HG03159 (cell line): Measurements from ENCODE around the gene CLDN10.
"Not testable (repeated sequence)": the region's sequence is repeated elsewhere in the genome, so short reads cannot be mapped to it uniquely, and the experiment has no call there.

Experiments
- ATAC-seq: cut with Tn5 transposase; IDR thresholded peaks from one replicate; pipeline ENCODE4 v1.9.1; 2021; ENCODE audit warnings: mild to moderate bottlenecking, moderate library complexity; ENCODE audit not compliant: unreplicated experiment

CLDN10 gene

DNA sequence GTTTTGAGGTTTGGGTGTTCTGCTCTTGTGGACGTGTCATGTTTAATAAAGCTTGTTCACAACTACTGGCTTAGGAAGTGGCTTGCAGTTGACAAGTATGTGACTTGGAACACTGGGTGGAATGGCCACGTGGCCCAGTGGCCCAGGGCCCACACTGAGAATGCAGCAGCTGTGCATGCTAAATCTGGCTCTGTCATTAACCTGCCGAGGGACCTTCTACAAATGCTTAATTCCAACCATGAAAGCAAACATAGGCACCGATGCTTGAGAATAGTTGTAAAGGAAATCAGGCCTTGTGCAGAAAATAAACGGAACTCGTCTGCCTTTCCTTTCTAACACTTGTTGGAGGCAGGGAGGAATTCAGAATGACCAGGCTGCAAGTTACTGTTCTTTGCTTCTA, 11.6 kb upstream of the CLDN10 start:
- ATAC-seq = no peak

DNA sequence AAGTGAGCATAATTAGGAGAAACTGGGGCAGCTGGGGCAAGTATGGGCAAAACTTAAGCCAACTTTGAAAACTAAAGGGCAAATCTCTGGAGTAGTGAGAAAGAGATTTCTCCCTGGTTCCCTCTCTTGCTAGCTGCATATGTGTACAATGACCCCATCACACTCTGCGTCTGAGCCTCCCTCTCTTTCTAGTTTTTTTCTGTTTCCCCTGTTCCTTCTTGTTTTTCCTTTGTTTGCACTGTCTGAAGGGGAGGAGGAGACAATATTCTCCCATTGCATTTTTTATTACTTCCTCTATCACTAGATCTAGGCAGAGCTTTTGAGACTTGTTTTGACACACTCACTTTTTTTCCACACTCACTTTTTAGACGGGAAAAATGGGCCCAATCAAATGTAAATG, 11.2 kb upstream of the CLDN10 start:
- ATAC-seq = no peak

DNA sequence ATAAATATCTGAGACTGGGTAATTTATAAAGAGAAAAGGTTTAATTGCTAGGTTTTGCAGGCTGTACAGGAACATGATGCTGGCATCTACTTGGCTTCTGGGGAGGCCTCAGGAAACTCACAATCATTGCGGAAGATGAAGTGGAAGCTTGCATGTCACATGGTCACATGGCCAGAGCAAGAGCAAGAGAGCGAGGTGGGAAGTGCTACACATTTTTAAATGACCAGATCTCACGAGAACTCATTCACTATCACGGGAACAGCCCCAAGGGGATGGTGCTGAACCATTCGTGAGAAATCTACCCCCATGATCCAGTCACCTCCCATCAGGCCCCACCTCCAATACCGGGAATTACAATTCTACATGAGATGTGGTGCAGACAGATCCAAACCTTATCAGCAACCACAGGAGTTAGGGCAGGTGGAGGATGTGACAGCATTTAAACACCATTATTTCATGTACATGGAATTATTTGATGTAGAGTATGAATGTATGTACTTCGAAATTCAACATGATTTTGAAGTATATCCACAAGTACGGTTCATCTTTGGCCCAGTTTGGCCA, 10.5 kb upstream of the CLDN10 start:
- no peak for ATAC-seq

DNA sequence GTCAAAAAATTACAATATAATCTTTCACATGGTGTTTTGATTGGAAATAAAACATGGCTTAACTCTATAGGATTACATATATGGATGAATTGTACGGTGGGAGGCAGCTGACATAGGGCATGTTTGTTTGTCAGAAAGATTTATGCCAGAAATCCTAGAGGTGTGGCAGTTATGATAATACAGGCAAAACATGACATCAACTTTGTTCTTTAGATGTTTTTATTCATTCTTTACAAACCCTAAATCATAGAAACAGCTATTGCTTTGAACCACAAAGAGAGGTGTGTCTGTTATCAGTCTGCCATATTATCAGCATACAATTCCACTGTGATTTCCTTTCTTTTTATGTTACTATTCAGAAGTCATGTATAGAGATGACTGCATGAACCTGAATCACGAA, 8.2 kb upstream of the CLDN10 start:
- ATAC-seq = no peak

DNA sequence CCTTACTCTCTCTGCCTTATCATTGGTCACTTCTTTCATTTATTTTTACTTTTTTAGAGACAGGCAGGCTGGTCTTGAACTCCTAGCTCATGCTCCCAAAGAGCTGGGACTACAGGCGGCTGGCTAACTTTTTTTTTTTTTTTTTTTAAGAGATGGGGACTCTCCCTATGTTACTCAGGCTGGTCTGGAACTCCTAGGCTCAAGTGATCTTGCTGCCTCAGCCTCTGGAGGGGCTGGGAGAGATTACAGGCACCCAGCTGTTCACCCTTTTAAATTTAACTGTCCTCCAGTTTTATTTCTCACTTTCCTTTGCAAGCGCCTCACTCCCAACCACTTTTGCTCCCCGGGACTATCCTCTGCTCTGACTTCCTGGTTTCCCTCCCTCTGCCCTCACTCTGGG, 5.6 kb upstream of the CLDN10 start:
- ATAC-seq = no peak

DNA sequence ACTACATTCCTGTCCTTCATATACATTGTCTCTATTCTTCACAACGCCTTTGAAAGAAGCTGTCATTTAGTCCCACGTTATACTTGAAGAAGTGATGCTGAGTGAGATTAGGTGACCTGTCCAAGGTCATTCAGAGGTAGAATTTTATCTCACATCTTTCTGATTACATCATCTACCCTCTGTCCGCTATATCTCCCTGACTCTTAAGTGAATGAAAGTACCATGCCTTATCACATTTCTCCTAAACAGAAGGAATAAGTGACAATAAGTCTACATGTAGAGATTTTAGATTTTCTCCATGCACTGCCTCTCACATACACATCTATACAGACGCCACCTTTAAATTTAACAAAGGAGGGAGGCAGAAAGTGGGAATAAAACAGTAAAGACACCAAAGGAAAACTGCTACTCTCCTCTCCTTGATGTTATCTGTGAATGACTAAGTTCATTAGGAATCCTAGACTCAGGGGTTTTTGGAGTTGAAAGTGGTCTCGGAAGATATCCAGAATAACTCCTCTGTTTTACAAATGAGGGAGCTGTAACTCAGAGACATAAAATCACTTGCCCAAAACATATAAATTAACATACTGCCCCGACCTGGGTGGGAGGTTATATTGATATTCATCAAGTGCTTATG, 4.9 kb upstream of the CLDN10 start:
- no peak for ATAC-seq

DNA sequence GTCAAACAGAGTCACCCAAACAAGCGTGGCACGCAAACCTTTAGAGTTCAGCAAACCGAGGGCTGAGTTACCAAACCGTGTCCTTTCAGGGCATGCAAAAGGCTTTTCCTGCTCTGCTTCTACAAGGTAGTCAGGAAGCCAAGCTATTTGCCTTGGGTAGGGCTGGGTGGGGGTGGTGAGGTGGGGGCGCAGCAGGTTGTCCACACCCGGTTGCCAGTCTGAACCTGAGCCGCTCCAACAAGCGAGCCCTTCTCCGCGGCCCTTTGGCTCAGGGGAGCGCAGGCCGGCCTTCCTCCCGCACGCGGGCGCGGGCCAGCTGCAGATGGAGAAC, 347 bp upstream of the CLDN10 start:
- ATAC-seq = no peak

DNA sequence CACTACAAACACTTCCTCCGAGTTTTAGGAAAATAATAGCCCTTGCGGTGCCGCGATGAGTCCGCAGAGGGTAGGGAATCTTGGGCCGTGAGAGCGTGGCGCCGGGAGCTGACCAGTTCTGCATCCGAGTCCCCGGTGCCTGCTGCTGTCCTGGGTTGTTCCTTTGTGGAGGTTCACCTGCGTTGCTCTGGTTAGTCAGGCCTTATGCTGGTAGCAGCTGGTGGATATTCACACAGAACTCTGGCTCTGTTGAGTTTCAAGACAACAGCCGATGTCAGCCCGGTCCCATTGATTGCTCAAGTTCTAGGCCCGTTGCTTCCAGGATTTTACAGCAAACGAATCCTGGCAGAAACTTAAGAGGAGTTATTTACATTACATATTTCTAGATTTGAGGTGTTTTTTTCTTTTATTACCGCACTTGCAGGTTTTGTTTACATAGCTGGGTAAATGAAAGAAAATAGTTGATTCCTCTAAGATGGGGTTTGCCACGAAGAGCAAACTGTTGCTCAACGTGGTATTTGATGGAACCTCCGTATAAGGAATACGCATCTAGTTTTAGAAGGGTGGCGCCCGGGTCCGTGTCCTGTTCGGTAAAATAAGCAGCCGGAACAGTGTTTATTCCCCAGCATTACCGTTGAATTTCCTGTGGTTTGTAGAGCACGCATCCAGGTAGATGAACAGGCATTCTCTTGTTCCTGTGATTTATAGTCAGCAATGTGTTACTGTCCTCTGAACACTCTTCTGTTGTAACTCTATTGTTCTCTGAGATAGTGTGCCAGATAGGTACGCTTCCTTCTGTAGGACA, 1.3 kb downstream of the CLDN10 start:
- no peak for ATAC-seq

DNA sequence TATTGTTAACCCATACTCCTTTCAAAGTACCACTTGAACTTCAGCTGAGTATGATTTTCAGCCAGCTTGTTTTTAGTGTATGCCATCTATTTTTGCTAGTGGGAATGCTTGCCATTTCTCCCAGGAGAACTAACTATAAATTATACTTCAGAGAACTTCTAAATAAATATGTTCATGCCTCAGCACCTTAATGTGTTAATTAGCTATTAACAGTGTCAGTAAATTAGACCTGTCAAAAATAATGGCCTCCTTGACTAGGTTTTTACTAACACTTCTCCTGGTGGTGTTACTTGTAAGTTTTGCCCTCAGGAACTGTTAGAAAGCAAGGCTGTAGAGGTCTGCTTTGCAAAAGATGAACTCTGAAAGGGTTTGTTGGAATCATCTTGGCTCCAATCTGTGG, 4.5 kb downstream of the CLDN10 start:
- ATAC-seq = no peak

DNA sequence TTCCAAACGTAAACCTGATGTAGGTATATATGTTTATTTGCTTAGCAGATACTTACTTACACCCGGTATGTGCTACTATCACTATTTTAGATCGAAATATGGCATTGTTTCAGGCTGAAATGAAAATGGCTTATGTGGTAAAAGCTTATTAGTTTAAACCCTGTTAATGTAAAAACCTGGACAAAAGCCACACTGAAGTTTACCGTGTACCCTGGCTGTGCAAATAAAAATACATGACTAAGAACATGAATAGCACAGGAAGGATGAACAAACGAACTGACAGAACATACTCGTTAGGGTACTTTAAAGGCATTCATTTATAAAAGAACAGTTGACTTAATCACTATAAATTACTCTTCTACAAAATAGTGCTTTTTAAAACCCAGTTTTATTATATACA, 6.6 kb downstream of the CLDN10 start:
- ATAC-seq = no peak

DNA sequence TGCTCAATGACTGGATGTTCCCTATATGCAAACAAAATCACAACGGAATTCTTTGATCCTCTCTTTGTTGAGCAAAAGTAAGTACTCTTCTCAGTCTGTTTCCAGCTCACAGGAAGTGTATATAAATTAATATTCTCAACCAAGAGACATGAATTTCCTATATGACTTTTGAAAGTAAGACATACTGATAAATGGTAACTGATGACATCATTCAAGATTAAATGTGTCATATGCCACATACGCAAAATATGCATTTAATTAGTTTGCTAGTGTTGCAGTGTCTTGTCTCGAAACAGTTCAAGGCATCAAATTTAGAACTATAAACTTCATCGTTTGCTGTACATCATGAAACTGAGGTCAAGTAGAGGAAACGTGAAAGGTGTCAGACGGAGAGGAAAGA, 7.9 kb downstream of the CLDN10 start:
- ATAC-seq = no peak

DNA sequence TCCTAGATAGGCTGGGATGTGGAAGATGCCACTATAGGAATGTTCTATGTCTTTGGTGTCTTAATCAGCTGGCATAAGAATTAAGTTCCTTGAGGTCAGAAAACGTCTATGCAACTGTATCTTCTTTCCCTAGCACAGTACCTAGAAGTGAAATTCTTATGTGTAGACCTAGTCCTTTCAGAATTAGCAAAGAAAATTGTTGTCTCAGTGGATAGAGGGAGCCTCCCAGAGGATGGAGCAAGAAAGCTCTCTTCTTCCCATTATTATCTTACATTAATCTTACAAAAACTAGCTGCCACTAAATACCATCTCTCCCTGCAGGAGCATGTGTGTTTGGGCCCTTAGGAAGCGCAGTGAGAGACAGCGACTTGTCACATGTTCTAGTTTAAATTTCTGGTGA, 11.6 kb downstream of the CLDN10 start:
- ATAC-seq = no peak

DNA sequence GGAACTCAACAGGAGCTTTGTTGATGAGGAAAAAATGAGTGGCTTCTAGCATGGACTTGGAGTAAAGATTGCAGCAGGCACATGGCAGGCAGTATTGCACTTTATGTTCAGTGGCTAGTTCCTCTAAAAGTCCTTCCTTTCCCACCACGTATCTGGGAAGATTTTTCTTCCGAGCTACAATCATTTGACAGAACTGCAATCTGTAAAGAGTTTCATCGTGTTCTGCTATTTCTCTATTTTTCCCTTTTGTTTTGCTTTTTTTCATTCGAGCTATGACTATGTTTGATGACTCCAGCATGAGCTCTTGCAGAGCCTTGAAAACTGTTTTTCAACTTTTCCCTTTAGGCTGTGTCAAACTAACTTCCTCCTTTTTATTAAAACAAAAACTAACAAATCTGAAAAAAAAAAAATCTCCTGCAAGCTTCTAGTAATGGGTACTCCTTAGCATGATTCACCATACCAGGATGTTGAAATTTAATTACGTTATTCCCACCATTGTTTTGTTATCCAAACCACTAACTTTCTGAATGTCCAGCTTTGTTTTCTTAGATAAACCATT, 12.3 kb downstream of the CLDN10 start:
- ATAC-seq = no peak

DNA sequence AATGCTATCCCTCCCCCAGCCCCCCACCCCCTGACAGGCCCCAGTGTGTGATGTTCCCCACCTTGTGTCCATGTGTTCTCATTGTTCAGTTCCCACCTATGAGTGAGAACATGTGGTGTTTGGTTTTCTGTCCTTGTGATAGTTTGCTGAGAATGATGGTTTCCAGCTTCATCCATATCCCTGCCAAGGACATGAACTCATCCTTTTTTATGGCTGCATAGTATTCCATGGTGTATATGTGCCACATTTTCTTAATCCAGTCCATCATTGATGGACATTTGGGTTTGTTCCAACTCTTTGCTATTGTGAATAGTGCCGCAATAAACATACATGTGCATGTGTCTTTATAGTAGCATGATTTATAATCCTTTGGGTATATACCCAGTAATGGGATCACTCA, 13.2 kb downstream of the CLDN10 start:
- not testable (repeated sequence) for ATAC-seq

DNA sequence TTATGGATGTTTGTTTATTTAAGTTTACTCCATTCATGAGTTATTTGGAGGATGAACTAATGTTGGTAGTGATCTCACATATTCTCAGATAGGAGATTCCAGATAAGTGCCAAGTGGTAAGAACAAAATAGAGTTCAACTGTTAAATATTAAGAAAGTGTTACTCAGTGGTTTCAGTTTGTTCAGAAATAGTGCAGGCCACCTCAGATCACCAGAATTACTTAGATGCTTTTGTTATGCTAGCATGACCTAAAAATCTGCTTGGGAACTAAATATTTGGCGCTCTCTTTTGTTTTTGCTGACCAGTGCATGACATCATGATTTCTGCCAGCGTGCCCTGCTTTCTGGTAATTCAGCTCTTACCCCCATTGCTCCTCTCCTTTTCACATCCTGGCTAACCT, 15.6 kb downstream of the CLDN10 start:
- ATAC-seq = no peak

DNA sequence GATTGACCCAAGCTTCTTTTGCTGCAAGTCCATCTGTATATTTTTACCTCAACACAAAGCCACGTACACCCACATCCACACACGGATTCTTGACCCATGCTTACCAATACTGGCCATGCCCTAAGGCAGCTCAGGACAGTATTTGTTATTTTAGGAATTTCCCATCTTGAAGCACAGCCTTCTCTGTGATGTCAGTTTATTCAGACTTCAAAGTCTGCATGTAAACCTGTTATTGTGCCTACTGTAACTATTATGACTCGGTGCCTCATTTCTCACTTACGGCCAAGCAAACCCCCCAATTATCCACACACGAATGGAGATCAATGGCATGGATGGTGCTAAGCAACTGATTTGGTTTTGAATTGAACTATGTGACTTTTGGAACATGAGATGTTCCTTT, 17.5 kb downstream of the CLDN10 start:
- no peak for ATAC-seq

DNA sequence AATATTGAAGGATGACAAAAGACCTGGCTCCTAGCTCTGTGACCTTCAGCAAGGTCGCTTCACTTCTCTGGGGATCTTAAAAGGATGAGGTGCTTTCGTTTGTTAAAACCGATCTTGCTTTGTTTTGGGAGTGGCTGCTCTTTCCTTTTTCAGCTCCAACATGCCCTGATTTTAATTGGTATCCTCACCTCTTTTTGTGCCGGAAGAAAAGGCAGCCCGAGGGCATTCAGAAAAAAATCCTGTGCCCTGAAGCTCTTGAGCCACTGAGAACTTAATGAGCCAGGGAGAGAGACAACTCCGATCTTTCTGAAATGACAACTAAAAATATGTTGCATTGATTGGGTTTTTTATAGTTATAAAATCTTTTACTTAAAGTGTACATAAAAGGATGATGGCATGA, 19.4 kb downstream of the CLDN10 start:
- ATAC-seq = no peak

DNA sequence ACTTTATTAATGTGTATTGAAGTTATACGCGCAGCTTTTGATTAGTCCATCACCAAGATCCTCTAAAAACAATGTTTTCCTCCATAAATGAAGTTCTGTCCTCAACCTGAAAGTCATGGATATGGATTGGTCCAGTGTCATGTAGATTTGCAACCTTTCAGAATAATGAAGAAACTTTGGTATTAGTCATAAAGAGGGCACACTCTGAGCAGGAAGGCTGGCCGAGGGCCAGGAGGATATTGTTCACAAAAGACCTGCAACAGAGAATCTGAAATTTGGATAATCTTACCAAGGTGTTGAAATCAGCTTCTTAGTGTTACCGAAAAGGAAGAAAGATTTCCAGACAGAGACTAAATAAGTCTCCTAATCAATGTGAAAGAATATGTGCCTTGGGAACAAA, 20.7 kb downstream of the CLDN10 start:
- no peak for ATAC-seq

DNA sequence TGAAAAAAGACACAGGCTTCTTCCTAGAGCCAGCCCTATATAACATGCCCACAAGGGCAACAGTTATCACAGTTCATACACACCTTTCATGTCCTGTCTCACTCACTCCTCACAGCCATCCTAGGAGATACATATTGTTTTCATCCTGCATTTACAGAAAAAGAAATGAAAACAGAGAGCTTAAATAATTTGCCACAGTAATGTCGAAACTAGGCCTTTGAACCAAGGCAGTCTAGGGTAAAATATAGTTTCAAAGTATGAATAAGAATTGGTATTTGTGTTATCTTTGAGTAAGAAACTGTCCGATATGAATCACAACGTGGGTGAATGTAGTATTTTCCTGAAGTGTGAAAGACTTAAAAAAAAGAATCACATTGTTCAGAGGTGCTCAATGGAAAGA, 26.8 kb downstream of the CLDN10 start:
- ATAC-seq = peak; percentile 90

DNA sequence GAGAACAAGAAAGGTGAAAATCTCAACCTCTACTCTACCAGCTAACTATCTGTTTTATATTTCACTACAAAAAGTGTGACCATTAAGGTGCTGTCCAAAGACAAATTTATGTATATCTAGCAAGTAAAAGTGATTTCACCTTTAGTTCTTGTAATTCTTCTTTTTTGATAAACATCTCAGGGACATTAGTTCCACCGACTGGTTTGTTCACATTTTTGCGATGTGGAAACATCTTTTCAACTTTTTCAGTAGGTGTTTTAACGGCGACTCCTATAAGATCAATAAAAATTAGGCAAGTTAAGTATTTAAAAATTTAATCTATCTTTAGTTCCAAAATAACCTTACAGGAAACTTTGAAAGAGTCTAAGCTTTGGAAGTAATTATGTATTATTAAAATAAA, 33.3 kb downstream of the CLDN10 start:
- ATAC-seq = no peak

DNA sequence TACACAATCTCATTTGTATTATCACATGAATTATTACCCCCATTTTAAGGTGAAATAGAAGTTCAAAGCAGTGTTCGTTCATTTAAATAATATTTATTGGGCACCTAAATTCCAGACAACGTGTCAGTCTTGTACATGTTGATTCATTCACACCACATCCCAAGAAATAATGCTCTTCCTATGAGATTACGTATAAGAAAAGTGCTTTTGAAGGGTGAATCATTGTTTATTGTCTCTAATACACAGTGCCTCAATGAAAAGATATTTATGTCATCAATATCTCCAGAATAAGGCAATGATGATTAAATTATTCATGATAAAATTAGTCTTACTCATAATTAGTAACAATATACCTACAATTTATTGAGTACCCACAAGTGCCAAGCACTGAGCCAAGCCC, 35.6 kb downstream of the CLDN10 start:
- no peak for ATAC-seq

DNA sequence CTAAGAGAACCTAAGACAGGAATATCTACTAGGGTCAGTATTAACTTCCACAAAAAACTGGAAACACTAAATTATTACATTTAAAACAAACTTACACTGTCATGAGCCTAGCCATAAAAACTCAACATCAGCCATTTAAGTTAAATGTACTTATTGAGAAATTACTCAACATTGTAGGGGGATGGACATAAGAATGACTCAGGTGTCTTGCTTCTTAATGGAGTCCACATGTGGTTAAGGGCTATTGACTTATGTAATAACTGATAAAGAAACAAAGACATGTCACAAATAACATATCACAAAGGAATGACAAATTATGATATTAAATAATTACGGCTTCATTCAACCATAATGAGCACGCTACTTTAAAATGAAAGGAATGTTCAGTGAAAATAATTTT, 36.2 kb downstream of the CLDN10 start:
- no peak for ATAC-seq
